Endothelial cell (in vitro differentiated cells): ENCODE measurements around the gene NUDT22. TPM values are rescaled to one million over a fixed set of nuclear protein-coding genes. Genes with fewer than 3 reads are reported as not detected.

Experiments
- DNase-seq: peaks from one replicate; pipeline ENCODE4 v3.0.0; 2021; ENCODE audit warnings: low spot score
- H3K27ac Mint-ChIP-seq: one replicate; pipeline ENCODE4 v1.8.0; 2021; ENCODE audit warnings: mixed read lengths, inconsistent platforms; ENCODE audit not compliant: unreplicated experiment
- H3K27me3 Mint-ChIP-seq: one replicate; pipeline ENCODE4 v1.8.0; 2021; ENCODE audit warnings: mild to moderate bottlenecking, moderate library complexity, mixed read lengths, inconsistent platforms; ENCODE audit not compliant: unreplicated experiment
- H3K36me3 Mint-ChIP-seq: one replicate; pipeline ENCODE4 v1.8.0; 2021; ENCODE audit warnings: mild to moderate bottlenecking, low read depth, mixed read lengths, inconsistent platforms; ENCODE audit not compliant: unreplicated experiment
- H3K4me1 Mint-ChIP-seq: one replicate; pipeline ENCODE4 v1.8.0; 2021; ENCODE audit warnings: mild to moderate bottlenecking, mixed read lengths, inconsistent platforms; ENCODE audit not compliant: unreplicated experiment
- H3K4me3 Mint-ChIP-seq: one replicate; pipeline ENCODE4 v1.8.0; 2021; ENCODE audit warnings: mild to moderate bottlenecking, mixed read lengths, inconsistent platforms; ENCODE audit not compliant: unreplicated experiment
- H3K9me3 Mint-ChIP-seq: one replicate; pipeline ENCODE4 v1.8.0; 2021; ENCODE audit warnings: mixed read lengths, inconsistent platforms; ENCODE audit not compliant: unreplicated experiment
- total RNA-seq: library from RNA; stranded (reverse); fragmentation: NEBNext Ultra II Directional; extraction: Animal tissue kit (Norgen Biotek cat#: 25700); gene quantifications from one replicate; pipeline ENCODE4 v1.2.1, GENCODE V29; 2021; ENCODE audit not compliant: unreplicated experiment
- TF ChIP-seq, protein P1 (sequence below): fragments of 200-600 bp; sonication (generic); IDR thresholded peaks from one replicate; pipeline ENCODE4 v1.5.0; 2021; ENCODE audit warnings: antibody characterized with exemption; ENCODE audit not compliant: unreplicated experiment

Gene NUDT22
- total RNA-seq, 1 donor from 2014 or later = 21.2 TPM

GRCh38 chr11:64180891-64181290 is 45.2 kb upstream of the NUDT22 start:
- Mint-ChIP-seq H3K27me3 (peaks cover 11% of the 10 kb centered on the region), H3K4me3 (no peak overlapping the region), H3K9me3 (no peaks in the 10 kb centered on the region), H3K4me1 (peaks cover 8% of the 10 kb centered on the region), H3K36me3 (peaks cover 2% of the 10 kb centered on the region), H3K27ac (no peak overlapping the region)
- TF ChIP-seq, protein P1, sequence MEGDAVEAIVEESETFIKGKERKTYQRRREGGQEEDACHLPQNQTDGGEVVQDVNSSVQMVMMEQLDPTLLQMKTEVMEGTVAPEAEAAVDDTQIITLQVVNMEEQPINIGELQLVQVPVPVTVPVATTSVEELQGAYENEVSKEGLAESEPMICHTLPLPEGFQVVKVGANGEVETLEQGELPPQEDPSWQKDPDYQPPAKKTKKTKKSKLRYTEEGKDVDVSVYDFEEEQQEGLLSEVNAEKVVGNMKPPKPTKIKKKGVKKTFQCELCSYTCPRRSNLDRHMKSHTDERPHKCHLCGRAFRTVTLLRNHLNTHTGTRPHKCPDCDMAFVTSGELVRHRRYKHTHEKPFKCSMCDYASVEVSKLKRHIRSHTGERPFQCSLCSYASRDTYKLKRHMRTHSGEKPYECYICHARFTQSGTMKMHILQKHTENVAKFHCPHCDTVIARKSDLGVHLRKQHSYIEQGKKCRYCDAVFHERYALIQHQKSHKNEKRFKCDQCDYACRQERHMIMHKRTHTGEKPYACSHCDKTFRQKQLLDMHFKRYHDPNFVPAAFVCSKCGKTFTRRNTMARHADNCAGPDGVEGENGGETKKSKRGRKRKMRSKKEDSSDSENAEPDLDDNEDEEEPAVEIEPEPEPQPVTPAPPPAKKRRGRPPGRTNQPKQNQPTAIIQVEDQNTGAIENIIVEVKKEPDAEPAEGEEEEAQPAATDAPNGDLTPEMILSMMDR = no peak
- no peak for DNase-seq

- peaks cover 3% of the 10 kb centered on the region for H3K36me3 Mint-ChIP-seq
- peak; percentile 55 for DNase-seq
- H3K4me1 Mint-ChIP-seq = peaks cover 8% of the 10 kb centered on the region
- peak overlapping the region; percentile 52 for H3K27ac Mint-ChIP-seq
- no peaks in the 10 kb centered on the region for H3K9me3 Mint-ChIP-seq
- peaks cover 13% of the 10 kb centered on the region for H3K27me3 Mint-ChIP-seq
- no peak overlapping the region for H3K4me3 Mint-ChIP-seq
- TF ChIP-seq, protein P1 = no peak
Observed at GRCh38 chr11:64181506-64182411, 44.3 kb upstream of the NUDT22 start.

DNA sequence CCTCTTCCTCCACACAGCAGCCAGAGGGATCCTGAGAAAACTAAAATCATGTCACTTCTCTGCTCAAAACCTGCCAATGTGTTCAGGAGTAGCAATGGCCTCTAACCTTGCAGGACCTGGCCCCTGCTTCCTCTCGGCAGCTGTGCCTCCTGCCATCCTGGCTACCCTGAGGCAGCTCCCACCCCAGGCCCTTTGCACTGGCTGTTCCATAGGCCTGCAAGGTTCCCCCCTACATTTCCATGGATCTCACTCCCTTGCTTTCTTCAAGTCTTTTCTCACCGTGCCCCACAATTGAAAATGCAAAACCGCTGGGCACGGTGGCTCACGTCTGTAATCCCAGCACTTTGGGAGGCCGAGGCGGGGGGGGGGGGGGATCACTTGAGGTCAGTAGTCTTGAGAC is 42.2 kb upstream of the NUDT22 start:
- Mint-ChIP-seq H3K27ac (no peak overlapping the region), H3K4me3 (peak overlapping the region; percentile 65)
- TF ChIP-seq, protein P1 = no peak

GRCh38 chr11:64185175-64185692 is 40.8 kb upstream of the NUDT22 start:
- Mint-ChIP-seq H3K36me3 (peaks cover 3% of the 10 kb centered on the region), H3K4me3 (peak overlapping the region; percentile 96), H3K4me1 (peaks cover 11% of the 10 kb centered on the region), H3K27me3 (peaks cover 11% of the 10 kb centered on the region), H3K27ac (peak overlapping the region; percentile 88), H3K9me3 (no peaks in the 10 kb centered on the region)
- DNase-seq = peak; percentile 79
- TF ChIP-seq, protein P1 = no peak

More for the DNA sequence above, 42.2 kb upstream of the NUDT22 start:
- Mint-ChIP-seq H3K36me3 (peaks cover 3% of the 10 kb centered on the region), H3K9me3 (no peaks in the 10 kb centered on the region), H3K27me3 (peaks cover 13% of the 10 kb centered on the region), H3K4me1 (peaks cover 8% of the 10 kb centered on the region)
- DNase-seq = no peak
